Effector memory CD8-positive, alpha-beta T cell (primary cell): Measurements from ENCODE around the gene CAPN13.

Source experiments
- ATAC-seq: fragments of 150-1000 bp; cut with Tn5 transposase; replicated peaks from 2 replicates; pipeline ENCODE4 v1.10.0; 2021; ENCODE audit warnings: mild to moderate bottlenecking, moderate library complexity
- DNase-seq, 3 experiments: peaks; one replicate each; pipeline ENCODE4 v3.0.0; 2021
- H3K27ac Mint-ChIP-seq, 2 donors: one replicate each; pipeline ENCODE4 v1.8.0; 2022; ENCODE audit warnings: mild to moderate bottlenecking in 2 of 2, mixed read lengths in 2 of 2, moderate library complexity in 2 of 2
- H3K27me3 Mint-ChIP-seq, 2 donors: one replicate each; pipeline ENCODE4 v1.8.0; 2022; ENCODE audit warnings: mixed read lengths in 2 of 2
- H3K36me3 Mint-ChIP-seq: one replicate; pipeline ENCODE4 v1.8.0; 2022; ENCODE audit warnings: mild to moderate bottlenecking, moderate library complexity, mixed read lengths; ENCODE audit not compliant: insufficient read depth
- H3K4me1 Mint-ChIP-seq, 2 donors: one replicate each; pipeline ENCODE4 v1.8.0; 2022; ENCODE audit warnings: low read depth in 2 of 2, mixed read lengths in 2 of 2
- H3K4me3 Mint-ChIP-seq, 2 donors: one replicate each; pipeline ENCODE4 v1.8.0; 2022; ENCODE audit warnings: mild to moderate bottlenecking in 2 of 2, mixed read lengths in 2 of 2, moderate library complexity in 2 of 2
- H3K9me3 Mint-ChIP-seq, 2 donors: one replicate each; pipeline ENCODE4 v1.8.0; 2022; ENCODE audit warnings: mixed read lengths in 2 of 2

Gene CAPN13

GRCh38 chr2:30692829-30693275, 114.4 kb downstream of the CAPN13 start:
- H3K4me3 Mint-ChIP-seq: no peak overlapping the region
- H3K36me3 Mint-ChIP-seq: peaks cover 6% of the 10 kb centered on the region
- peak overlapping the region in 1 of 2 donors; percentile 84 for H3K27ac Mint-ChIP-seq
- no peak for ATAC-seq
- H3K4me1 Mint-ChIP-seq: no peaks in the 10 kb centered on the region
- no peaks in the 10 kb centered on the region for H3K9me3 Mint-ChIP-seq
- DNase-seq: no peak
- peaks cover 22 to 31% of the 10 kb centered on the region in 2 donors for H3K27me3 Mint-ChIP-seq

GRCh38 chr2:30691948-30692828, 115.1 kb downstream of the CAPN13 start:
- H3K9me3 Mint-ChIP-seq: no peaks in the 10 kb centered on the region
- H3K27me3 Mint-ChIP-seq: peaks cover 22 to 31% of the 10 kb centered on the region in 2 donors
- H3K27ac Mint-ChIP-seq: no peak overlapping the region
- no peak overlapping the region for H3K4me3 Mint-ChIP-seq
- DNase-seq (no peak), ATAC-seq (no peak)
- H3K4me1 Mint-ChIP-seq: no peaks in the 10 kb centered on the region
- peaks cover 6% of the 10 kb centered on the region for H3K36me3 Mint-ChIP-seq

- peaks cover 18 to 31% of the 10 kb centered on the region in 2 donors for H3K27me3 Mint-ChIP-seq
- DNase-seq: no peak
- peaks cover 0 to 2% of the 10 kb centered on the region in 2 donors for H3K4me1 Mint-ChIP-seq
- H3K9me3 Mint-ChIP-seq: no peaks in the 10 kb centered on the region
- no peak overlapping the region for H3K27ac Mint-ChIP-seq
- no peak for ATAC-seq
- H3K36me3 Mint-ChIP-seq: peaks cover 6% of the 10 kb centered on the region
- no peak overlapping the region for H3K4me3 Mint-ChIP-seq
Observed at GRCh38 chr2:30691091-30691947, 115.9 kb downstream of the CAPN13 start.

DNA sequence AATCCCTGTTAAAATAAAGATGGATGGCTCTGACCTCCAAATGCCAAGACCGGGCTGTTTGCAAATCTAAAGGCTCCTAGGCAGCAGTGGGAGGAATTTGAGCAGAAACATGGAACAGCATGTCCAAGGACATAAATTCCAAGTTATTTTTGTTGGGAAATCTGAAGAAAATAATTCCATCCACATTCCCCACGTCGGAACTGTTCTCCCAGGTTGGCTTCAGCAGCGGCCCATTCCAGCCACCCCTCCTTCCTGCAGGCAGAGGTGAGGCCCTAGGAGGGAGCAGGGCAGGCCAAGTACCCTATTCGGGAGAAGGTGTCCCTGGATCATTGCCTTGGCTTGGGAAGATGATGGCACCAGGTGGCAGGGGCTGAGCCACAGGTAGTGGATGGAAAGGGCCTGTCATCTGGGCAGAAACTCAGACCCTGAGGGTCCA, 117.1 kb downstream of the CAPN13 start:
- DNase-seq: no peak
- Mint-ChIP-seq H3K27me3 (peaks cover 6 to 27% of the 10 kb centered on the region in 2 donors), H3K36me3 (peaks cover 6% of the 10 kb centered on the region), H3K4me1 (peaks cover 0 to 2% of the 10 kb centered on the region in 2 donors), H3K27ac (no peak overlapping the region), H3K4me3 (no peak overlapping the region), H3K9me3 (no peaks in the 10 kb centered on the region)
- no peak for ATAC-seq

DNA sequence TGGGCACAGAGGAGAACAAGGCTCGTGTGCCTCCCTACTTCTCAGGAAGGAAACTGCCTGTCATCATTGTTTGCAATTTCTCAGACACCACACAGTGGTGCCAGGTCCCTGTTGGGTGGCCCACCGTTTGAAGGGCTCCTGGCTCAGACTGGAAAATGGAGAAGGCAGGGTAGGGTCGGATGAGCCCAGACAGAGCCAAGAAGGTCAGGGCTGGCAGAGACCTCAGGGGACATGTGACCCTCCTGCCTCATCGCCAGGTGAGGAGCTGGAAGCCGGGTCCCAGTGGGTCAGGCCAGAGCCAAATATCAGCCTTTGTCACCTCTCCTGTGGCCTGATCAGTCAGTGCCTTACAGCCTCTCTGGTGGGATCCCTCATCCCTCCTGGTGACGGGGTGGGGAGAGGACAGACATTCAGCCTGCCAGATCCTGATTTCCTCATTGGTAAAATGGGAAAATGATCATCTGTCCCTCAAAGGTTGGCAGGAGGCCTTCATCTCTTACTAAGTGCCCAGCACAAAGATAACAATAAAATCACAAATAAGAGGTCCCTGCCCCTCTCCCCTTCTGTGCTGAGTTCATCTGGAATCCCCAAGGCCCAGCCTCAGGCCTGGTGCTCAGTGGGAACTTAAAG, 117.6 kb downstream of the CAPN13 start:
- ATAC-seq (no peak), DNase-seq (no peak)
- H3K4me1 Mint-ChIP-seq: peaks cover 0 to 2% of the 10 kb centered on the region in 2 donors
- peaks cover under 1 to 27% of the 10 kb centered on the region in 2 donors for H3K27me3 Mint-ChIP-seq
- H3K9me3 Mint-ChIP-seq: no peaks in the 10 kb centered on the region
- H3K27ac Mint-ChIP-seq: no peak overlapping the region
- peaks cover 6% of the 10 kb centered on the region for H3K36me3 Mint-ChIP-seq
- H3K4me3 Mint-ChIP-seq: no peak overlapping the region

DNA sequence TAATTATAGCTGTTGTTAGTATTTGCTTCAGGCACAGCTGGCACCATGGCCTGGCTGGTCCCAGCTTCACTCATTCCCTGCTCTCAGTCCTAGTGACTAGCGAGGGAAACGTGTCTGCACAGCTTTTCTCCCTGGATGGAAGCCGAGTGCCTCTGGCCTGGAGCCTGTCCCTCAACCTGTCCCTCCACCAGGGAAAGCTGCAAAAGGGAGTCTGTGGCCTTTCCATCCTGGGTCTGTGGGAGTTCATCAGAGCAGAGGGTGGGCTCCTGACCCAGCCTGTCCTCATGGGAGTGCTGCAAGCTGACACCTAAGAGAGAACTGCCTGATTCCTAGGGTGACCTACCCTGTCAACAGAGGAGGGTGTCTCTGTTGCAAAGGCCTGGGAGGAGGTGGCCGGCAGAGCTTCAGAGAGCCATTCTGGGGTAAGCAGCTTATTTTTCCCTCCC, 118.3 kb downstream of the CAPN13 start:
- H3K4me1 Mint-ChIP-seq: peaks cover 0 to 2% of the 10 kb centered on the region in 2 donors
- H3K27me3 Mint-ChIP-seq: peaks cover 0 to 27% of the 10 kb centered on the region in 2 donors
- H3K36me3 Mint-ChIP-seq: peaks cover 6% of the 10 kb centered on the region
- DNase-seq (no peak), ATAC-seq (no peak)
- H3K4me3 Mint-ChIP-seq: no peak overlapping the region
- no peaks in the 10 kb centered on the region for H3K9me3 Mint-ChIP-seq
- no peak overlapping the region for H3K27ac Mint-ChIP-seq

DNA sequence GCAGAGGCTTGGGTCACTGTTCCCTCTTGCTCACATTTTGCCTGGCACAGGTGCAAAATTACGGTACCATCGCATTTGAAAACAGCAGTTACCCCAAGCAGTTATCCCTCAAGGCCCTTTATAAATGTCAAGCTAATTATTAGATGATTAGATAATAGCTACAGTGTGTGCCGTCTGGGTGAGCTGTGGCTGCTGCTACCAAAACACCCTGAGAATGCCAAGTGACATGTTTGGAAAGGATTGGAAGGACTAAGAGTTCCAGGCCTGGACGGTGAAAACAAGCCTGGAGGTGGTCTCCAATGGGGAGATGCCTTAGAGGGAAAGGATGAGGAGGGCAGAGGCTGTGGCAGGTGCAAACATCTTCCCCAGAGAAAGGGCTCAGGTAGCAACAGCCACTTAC, 120.6 kb downstream of the CAPN13 start:
- no peak overlapping the region for H3K4me3 Mint-ChIP-seq
- H3K4me1 Mint-ChIP-seq: peaks cover 0 to 2% of the 10 kb centered on the region in 2 donors
- H3K27ac Mint-ChIP-seq: no peak overlapping the region
- H3K36me3 Mint-ChIP-seq: no peaks in the 10 kb centered on the region
- ATAC-seq (no peak), DNase-seq (no peak)
- peaks cover 5 to 21% of the 10 kb centered on the region in 2 donors for H3K27me3 Mint-ChIP-seq
- no peaks in the 10 kb centered on the region for H3K9me3 Mint-ChIP-seq

- no peak for ATAC-seq
Observed at GRCh38 chr2:30686000-30686399, 121.2 kb downstream of the CAPN13 start.

DNA sequence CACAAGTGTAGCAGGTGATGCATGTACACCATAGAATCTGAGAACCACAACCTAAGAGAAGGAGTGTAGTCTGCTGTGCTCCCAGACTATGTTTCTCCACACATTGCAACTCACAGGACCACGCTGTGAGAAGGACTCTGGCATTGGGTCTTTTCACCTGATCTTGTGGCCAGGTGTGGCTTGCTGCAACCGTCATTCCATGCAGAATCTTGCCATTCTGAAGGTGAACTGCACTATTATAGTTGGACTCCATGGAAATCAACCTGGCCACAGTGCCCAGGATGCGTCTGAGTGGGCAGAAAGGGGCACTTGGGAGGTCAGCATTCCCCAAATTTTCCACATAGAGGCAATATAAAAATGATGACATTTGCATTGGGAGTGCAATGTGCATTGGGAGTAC, 122.2 kb downstream of the CAPN13 start:
- no peak for ATAC-seq
- DNase-seq: no peak
- Mint-ChIP-seq H3K4me3 (no peak overlapping the region), H3K27me3 (peaks cover 5 to 11% of the 10 kb centered on the region in 2 donors), H3K27ac (no peak overlapping the region), H3K36me3 (no peaks in the 10 kb centered on the region), H3K9me3 (no peaks in the 10 kb centered on the region), H3K4me1 (peaks cover 0 to 2% of the 10 kb centered on the region in 2 donors)

More at GRCh38 chr2:30686000-30686399, 121.2 kb downstream of the CAPN13 start:
- no peak overlapping the region for H3K4me3 Mint-ChIP-seq
- DNase-seq: no peak
- H3K4me1 Mint-ChIP-seq: peaks cover 0 to 2% of the 10 kb centered on the region in 2 donors
- no peak overlapping the region for H3K27ac Mint-ChIP-seq
- no peaks in the 10 kb centered on the region for H3K36me3 Mint-ChIP-seq
- no peaks in the 10 kb centered on the region for H3K9me3 Mint-ChIP-seq
- peaks cover 5 to 14% of the 10 kb centered on the region in 2 donors for H3K27me3 Mint-ChIP-seq

DNA sequence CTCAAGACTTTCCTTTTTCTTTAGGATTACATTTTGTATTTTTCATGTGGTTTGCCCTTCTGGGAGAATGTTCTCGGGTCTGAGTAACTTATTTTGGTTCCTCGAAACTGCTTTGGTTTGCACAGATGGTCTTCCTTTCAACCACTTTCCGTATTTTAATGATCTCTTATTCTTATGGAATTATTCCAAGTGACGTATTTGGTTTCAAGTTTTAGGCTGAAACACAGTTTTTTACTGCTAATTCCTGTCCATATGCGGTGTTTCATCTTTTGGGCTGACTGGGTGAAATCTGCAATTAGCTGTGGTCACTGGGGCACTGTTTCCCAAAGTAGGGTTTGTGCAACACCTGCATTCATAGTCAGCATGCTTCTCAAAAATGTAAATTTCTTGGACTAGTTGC, 122.7 kb downstream of the CAPN13 start:
- peaks cover 0 to 2% of the 10 kb centered on the region in 2 donors for H3K4me1 Mint-ChIP-seq
- no peak overlapping the region for H3K27ac Mint-ChIP-seq
- H3K9me3 Mint-ChIP-seq: no peaks in the 10 kb centered on the region
- DNase-seq: no peak
- H3K4me3 Mint-ChIP-seq: no peak overlapping the region
- no peak for ATAC-seq
- peaks cover 5 to 11% of the 10 kb centered on the region in 2 donors for H3K27me3 Mint-ChIP-seq
- H3K36me3 Mint-ChIP-seq: no peaks in the 10 kb centered on the region

GRCh38 chr2:30684026-30684425, 123.2 kb downstream of the CAPN13 start:
- H3K9me3 Mint-ChIP-seq: no peaks in the 10 kb centered on the region
- no peaks in the 10 kb centered on the region for H3K36me3 Mint-ChIP-seq
- ATAC-seq (no peak), DNase-seq (no peak)
- peaks cover 0 to 2% of the 10 kb centered on the region in 2 donors for H3K4me1 Mint-ChIP-seq
- peaks cover 5 to 11% of the 10 kb centered on the region in 2 donors for H3K27me3 Mint-ChIP-seq
- no peak overlapping the region for H3K4me3 Mint-ChIP-seq
- no peak overlapping the region for H3K27ac Mint-ChIP-seq

- H3K36me3 Mint-ChIP-seq: no peaks in the 10 kb centered on the region
- no peaks in the 10 kb centered on the region for H3K9me3 Mint-ChIP-seq
- no peak overlapping the region for H3K4me3 Mint-ChIP-seq
- peaks cover 0 to 2% of the 10 kb centered on the region in 2 donors for H3K4me1 Mint-ChIP-seq
- no peak for DNase-seq
- H3K27me3 Mint-ChIP-seq: peaks cover 5 to 11% of the 10 kb centered on the region in 2 donors
- no peak overlapping the region for H3K27ac Mint-ChIP-seq
- ATAC-seq: no peak
Observed at GRCh38 chr2:30683236-30683956, 123.8 kb downstream of the CAPN13 start.
